GM23338 (cell line): ENCODE measurements around the gene GRM8. TPM values are rescaled to one million over a fixed set of nuclear protein-coding genes. Genes with fewer than 3 reads are reported as not detected.

Source experiments
- ATAC-seq: fragments of 200-7000 bp; cut with Tn5 transposase; 3 replicates; pipeline ENCODE4 v1.9.1; 2020
- DNase-seq: peaks from one replicate; pipeline ENCODE4 v3.0.0-alpha.2; 2015; ENCODE audit warnings: low spot score
- H2AFZ ChIP-seq: fragments of 200-600 bp; sonication (generic); 2 replicates; pipeline ENCODE4 v1.8.0; 2016; ENCODE audit warnings: antibody characterized with exemption, mild to moderate bottlenecking, moderate library complexity
- H3F3A ChIP-seq: fragments of 200-600 bp; sonication (generic); replicated peaks from 2 replicates; pipeline ENCODE4 v1.8.0; 2017; ENCODE audit warnings: antibody characterized with exemption, mixed run types, low read depth
- H3K27ac ChIP-seq: fragments of 200-600 bp; sonication (generic); 2 replicates; pipeline ENCODE4 v1.6.1; 2016; ENCODE audit warnings: low read depth
- H3K27me3 ChIP-seq: fragments of 200-600 bp; sonication (generic); 2 replicates; pipeline ENCODE4 v1.8.0; 2016; ENCODE audit warnings: mild to moderate bottlenecking, mixed run types, moderate library complexity; ENCODE audit not compliant: insufficient read depth
- H3K36me3 ChIP-seq: fragments of 200-600 bp; sonication (generic); 2 replicates; pipeline ENCODE4 v1.8.0; 2016; ENCODE audit warnings: mild to moderate bottlenecking; ENCODE audit not compliant: insufficient read depth
- H3K4me1 ChIP-seq: fragments of 200-600 bp; sonication (generic); 2 replicates; pipeline ENCODE4 v1.8.0; 2016; ENCODE audit warnings: mild to moderate bottlenecking, moderate library complexity; ENCODE audit not compliant: insufficient read depth
- H3K4me2 ChIP-seq: fragments of 200-600 bp; sonication (generic); 2 replicates; pipeline ENCODE4 v1.7.1; 2017; ENCODE audit warnings: mixed run types
- H3K4me3 ChIP-seq: fragments of 200-600 bp; sonication (generic); 2 replicates; pipeline ENCODE4 v1.6.1; 2016; ENCODE audit warnings: mixed run types
- H3K79me2 ChIP-seq: fragments of 200-600 bp; sonication (generic); replicated peaks from 2 replicates; pipeline ENCODE4 v1.8.0; 2017; ENCODE audit warnings: mild to moderate bottlenecking; ENCODE audit not compliant: insufficient read depth
- H3K9me2 ChIP-seq: fragments of 200-600 bp; sonication (generic); 2 replicates; pipeline ENCODE4 v1.8.0; 2017; ENCODE audit not compliant: insufficient read depth
- H4K20me1 ChIP-seq: fragments of 200-600 bp; sonication (generic); replicated peaks from 2 replicates; pipeline ENCODE4 v1.8.0; 2017; ENCODE audit warnings: mild to moderate bottlenecking; ENCODE audit not compliant: insufficient read depth
- H3K27ac Mint-ChIP-seq: 2 replicates; pipeline ENCODE4 v1.8.0; 2020; ENCODE audit warnings: inconsistent platforms, mild to moderate bottlenecking, moderate library complexity, mixed read lengths
- H3K27me3 Mint-ChIP-seq: 3 replicates; pipeline ENCODE4 v1.8.0; 2022; ENCODE audit warnings: low read depth, mild to moderate bottlenecking, moderate library complexity, mixed read lengths, inconsistent platforms; ENCODE audit not compliant: insufficient read depth, poor library complexity
- H3K36me3 Mint-ChIP-seq: 3 replicates; pipeline ENCODE4 v1.8.0; 2021; ENCODE audit warnings: low read depth, mild to moderate bottlenecking, inconsistent platforms, moderate library complexity, mixed read lengths
- H3K4me1 Mint-ChIP-seq: 3 replicates; pipeline ENCODE4 v1.8.0; 2020; ENCODE audit warnings: mild to moderate bottlenecking, inconsistent platforms, mixed read lengths
- H3K4me3 Mint-ChIP-seq: 3 replicates; pipeline ENCODE4 v1.8.0; 2021; ENCODE audit warnings: moderate library complexity, mild to moderate bottlenecking, inconsistent platforms, mixed read lengths
- H3K9me3 Mint-ChIP-seq: 3 replicates; pipeline ENCODE4 v1.8.0; 2020; ENCODE audit warnings: moderate library complexity, mild to moderate bottlenecking, inconsistent platforms, mixed read lengths
- CREB1 ChIP-seq: fragments of 250-450 bp; sonication (Bioruptor Pico); IDR thresholded peaks from 2 replicates; pipeline ENCODE4 v1.5.0; 2020; ENCODE audit warnings: low read depth, mild to moderate bottlenecking, moderate library complexity
- ETS1 ChIP-seq: IDR thresholded peaks from 2 replicates; pipeline ENCODE4 v1.6.1; 2016; ENCODE audit warnings: antibody characterized with exemption
- EZH2 ChIP-seq: fragments of 200-600 bp; sonication (generic); IDR thresholded peaks from one replicate; pipeline ENCODE4 v1.8.0; 2017; ENCODE audit warnings: antibody characterized with exemption, mild to moderate bottlenecking, low read depth; ENCODE audit not compliant: unreplicated experiment
- EZH2phosphoT487 ChIP-seq: fragments of 200-600 bp; sonication (generic); IDR thresholded peaks from one replicate; pipeline ENCODE4 v1.8.1; 2018; ENCODE audit warnings: antibody characterized with exemption; ENCODE audit not compliant: unreplicated experiment
- JUNB ChIP-seq: IDR thresholded peaks from one replicate; pipeline ENCODE4 v1.6.1; 2016; ENCODE audit warnings: antibody characterized with exemption; ENCODE audit not compliant: unreplicated experiment
- NANOG ChIP-seq: IDR thresholded peaks from 2 replicates; pipeline ENCODE4 v1.6.1; 2016; ENCODE audit warnings: antibody characterized with exemption, borderline replicate concordance
- POLR2AphosphoS5 ChIP-seq: IDR thresholded peaks from 2 replicates; pipeline ENCODE4 v1.6.1; 2016; ENCODE audit warnings: antibody characterized with exemption, low read depth
- REST ChIP-seq: IDR thresholded peaks from one replicate; pipeline ENCODE4 v1.6.1; 2018; ENCODE audit warnings: antibody characterized with exemption; ENCODE audit not compliant: unreplicated experiment
- STAT1 ChIP-seq: IDR thresholded peaks from one replicate; pipeline ENCODE4 v1.6.1; 2016; ENCODE audit warnings: antibody characterized with exemption; ENCODE audit not compliant: unreplicated experiment
- ZNF114 ChIP-seq: fragments of 250-450 bp; sonication (Bioruptor Pico); IDR thresholded peaks from 2 replicates; pipeline ENCODE4 v1.5.0; 2020; ENCODE audit warnings: mild to moderate bottlenecking, moderate library complexity
- ZNF331 ChIP-seq: fragments of 250-450 bp; sonication (Bioruptor Pico); IDR thresholded peaks from 2 replicates; pipeline ENCODE4 v1.5.0; 2020; ENCODE audit warnings: low read depth, mild to moderate bottlenecking, moderate library complexity
- polyA plus RNA-seq: library from polyadenylated mRNA; unstranded; fragments of >200 nt; fragmentation: Nextera tagmentation; extraction: Ambion mirVana; gene quantifications from 2 replicates; pipeline ENCODE4 v1.2.1, GENCODE V29; 2016
- total RNA-seq: library from RNA; depleted of rRNA; stranded (reverse); fragments of >200 nt; shearing (Covaris generic); gene quantifications from 2 replicates; pipeline ENCODE4 v1.2.3, GENCODE V29; 2014
- TF ChIP-seq, protein P1 (sequence below), 2 experiments: fragments of 200-600 bp in 1 of 2; sonication (generic) in 1 of 2; conservative IDR thresholded peaks; 2 replicates each; pipeline versions ENCODE4 v1.5.1 to v1.6.1; 2016 to 2017; ENCODE audit warnings: antibody characterized with exemption in 2 of 2, low read depth in 2 of 2, mild to moderate bottlenecking in 2 of 2, moderate library complexity in 1 of 2
- TF ChIP-seq, protein P2 (sequence below): fragments of 250-450 bp; sonication (Bioruptor Pico); IDR thresholded peaks from 2 replicates; pipeline ENCODE4 v1.5.0; 2020; ENCODE audit warnings: mild to moderate bottlenecking, moderate library complexity

Gene GRM8
- total and polyA plus RNA-seq, 2 experiments from 2014 or later: 1.9 to 6.6 TPM

- TF ChIP-seq EZH2 (no peak), EZH2phosphoT487 (no peak)
Observed at GRCh38 chr7:127207230-127207629, 45.5 kb downstream of the GRM8 start (continued).

DNA sequence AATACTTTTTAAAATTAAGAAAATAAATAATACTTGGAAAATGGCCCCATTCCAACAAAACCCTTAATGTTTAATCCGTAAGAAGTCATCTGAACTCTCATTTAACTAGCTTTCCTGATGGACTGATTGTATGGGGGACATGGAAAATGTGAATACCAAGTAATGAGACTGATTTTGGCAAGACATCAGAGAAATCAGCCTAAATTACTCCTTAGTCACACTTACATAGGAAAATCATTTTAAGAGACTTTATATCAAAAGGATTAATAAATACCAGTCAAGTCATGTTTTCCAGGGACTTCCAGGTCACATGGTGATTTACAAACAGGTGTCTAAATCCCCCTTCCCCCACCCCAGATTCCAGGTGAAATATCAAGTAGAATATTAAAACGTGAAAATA, 58.2 kb downstream of the GRM8 start:
- no peaks in the 10 kb centered on the region for H3K27me3 ChIP-seq
- no peaks in the 10 kb centered on the region for H3K9me3 Mint-ChIP-seq
- no peak overlapping the region for H2AFZ ChIP-seq
- TF ChIP-seq ZNF331 (CRISPR knock-in tag) (no peak), ZNF114 (CRISPR knock-in tag) (no peak), CREB1 (CRISPR knock-in tag) (no peak), POLR2AphosphoS5 (no peak), NANOG (no peak), JUNB (no peak), STAT1 (no peak), EZH2 (no peak), EZH2phosphoT487 (no peak), ETS1 (no peak), REST (no peak)
- TF ChIP-seq, protein P1, sequence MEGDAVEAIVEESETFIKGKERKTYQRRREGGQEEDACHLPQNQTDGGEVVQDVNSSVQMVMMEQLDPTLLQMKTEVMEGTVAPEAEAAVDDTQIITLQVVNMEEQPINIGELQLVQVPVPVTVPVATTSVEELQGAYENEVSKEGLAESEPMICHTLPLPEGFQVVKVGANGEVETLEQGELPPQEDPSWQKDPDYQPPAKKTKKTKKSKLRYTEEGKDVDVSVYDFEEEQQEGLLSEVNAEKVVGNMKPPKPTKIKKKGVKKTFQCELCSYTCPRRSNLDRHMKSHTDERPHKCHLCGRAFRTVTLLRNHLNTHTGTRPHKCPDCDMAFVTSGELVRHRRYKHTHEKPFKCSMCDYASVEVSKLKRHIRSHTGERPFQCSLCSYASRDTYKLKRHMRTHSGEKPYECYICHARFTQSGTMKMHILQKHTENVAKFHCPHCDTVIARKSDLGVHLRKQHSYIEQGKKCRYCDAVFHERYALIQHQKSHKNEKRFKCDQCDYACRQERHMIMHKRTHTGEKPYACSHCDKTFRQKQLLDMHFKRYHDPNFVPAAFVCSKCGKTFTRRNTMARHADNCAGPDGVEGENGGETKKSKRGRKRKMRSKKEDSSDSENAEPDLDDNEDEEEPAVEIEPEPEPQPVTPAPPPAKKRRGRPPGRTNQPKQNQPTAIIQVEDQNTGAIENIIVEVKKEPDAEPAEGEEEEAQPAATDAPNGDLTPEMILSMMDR (conservative IDR thresholded peaks at IDR 0.05; ENCODE audit: low read depth in 2 of 2): no peak
- TF ChIP-seq, protein P2, sequence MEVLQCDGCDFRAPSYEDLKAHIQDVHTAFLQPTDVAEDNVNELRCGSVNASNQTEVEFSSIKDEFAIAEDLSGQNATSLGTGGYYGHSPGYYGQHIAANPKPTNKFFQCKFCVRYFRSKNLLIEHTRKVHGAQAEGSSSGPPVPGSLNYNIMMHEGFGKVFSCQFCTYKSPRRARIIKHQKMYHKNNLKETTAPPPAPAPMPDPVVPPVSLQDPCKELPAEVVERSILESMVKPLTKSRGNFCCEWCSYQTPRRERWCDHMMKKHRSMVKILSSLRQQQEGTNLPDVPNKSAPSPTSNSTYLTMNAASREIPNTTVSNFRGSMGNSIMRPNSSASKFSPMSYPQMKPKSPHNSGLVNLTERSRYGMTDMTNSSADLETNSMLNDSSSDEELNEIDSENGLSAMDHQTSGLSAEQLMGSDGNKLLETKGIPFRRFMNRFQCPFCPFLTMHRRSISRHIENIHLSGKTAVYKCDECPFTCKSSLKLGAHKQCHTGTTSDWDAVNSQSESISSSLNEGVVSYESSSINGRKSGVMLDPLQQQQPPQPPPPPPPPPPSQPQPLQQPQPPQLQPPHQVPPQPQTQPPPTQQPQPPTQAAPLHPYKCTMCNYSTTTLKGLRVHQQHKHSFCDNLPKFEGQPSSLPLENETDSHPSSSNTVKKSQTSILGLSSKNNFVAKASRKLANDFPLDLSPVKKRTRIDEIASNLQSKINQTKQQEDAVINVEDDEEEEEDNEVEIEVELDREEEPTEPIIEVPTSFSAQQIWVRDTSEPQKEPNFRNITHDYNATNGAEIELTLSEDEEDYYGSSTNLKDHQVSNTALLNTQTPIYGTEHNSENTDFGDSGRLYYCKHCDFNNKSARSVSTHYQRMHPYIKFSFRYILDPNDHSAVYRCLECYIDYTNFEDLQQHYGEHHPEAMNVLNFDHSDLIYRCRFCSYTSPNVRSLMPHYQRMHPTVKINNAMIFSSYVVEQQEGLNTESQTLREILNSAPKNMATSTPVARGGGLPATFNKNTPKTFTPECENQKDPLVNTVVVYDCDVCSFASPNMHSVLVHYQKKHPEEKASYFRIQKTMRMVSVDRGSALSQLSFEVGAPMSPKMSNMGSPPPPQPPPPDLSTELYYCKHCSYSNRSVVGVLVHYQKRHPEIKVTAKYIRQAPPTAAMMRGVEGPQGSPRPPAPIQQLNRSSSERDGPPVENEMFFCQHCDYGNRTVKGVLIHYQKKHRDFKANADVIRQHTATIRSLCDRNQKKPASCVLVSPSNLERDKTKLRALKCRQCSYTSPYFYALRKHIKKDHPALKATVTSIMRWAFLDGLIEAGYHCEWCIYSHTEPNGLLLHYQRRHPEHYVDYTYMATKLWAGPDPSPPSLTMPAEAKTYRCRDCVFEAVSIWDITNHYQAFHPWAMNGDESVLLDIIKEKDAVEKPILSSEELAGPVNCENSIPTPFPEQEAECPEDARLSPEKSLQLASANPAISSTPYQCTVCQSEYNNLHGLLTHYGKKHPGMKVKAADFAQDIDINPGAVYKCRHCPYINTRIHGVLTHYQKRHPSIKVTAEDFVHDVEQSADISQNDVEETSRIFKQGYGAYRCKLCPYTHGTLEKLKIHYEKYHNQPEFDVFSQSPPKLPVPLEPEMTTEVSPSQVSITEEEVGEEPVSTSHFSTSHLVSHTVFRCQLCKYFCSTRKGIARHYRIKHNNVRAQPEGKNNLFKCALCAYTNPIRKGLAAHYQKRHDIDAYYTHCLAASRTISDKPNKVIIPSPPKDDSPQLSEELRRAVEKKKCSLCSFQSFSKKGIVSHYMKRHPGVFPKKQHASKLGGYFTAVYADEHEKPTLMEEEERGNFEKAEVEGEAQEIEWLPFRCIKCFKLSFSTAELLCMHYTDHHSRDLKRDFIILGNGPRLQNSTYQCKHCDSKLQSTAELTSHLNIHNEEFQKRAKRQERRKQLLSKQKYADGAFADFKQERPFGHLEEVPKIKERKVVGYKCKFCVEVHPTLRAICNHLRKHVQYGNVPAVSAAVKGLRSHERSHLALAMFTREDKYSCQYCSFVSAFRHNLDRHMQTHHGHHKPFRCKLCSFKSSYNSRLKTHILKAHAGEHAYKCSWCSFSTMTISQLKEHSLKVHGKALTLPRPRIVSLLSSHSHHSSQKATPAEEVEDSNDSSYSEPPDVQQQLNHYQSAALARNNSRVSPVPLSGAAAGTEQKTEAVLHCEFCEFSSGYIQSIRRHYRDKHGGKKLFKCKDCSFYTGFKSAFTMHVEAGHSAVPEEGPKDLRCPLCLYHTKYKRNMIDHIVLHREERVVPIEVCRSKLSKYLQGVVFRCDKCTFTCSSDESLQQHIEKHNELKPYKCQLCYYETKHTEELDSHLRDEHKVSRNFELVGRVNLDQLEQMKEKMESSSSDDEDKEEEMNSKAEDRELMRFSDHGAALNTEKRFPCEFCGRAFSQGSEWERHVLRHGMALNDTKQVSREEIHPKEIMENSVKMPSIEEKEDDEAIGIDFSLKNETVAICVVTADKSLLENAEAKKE: no peak
- no peak overlapping the region for H3K4me2 ChIP-seq
- no peak for ATAC-seq
- H3K4me1 ChIP-seq: peaks cover 6% of the 10 kb centered on the region; the same call in 1 of the 2 replicates
- no peak overlapping the region for H3K27ac ChIP-seq
- no peak overlapping the region for H3K4me3 Mint-ChIP-seq
- DNase-seq: no peak
- H3K79me2 ChIP-seq: no peaks in the 10 kb centered on the region
- H3K27ac Mint-ChIP-seq: no peak overlapping the region
- no peaks in the 10 kb centered on the region for H4K20me1 ChIP-seq
- no peaks in the 10 kb centered on the region for H3K36me3 ChIP-seq
- peaks cover 2% of the 10 kb centered on the region for H3K27me3 Mint-ChIP-seq
- no peak overlapping the region for H3K4me3 ChIP-seq
- peaks cover 14% of the 10 kb centered on the region for H3K4me1 Mint-ChIP-seq
- H3F3A ChIP-seq: no peaks in the 10 kb centered on the region
- no peaks in the 10 kb centered on the region for H3K36me3 Mint-ChIP-seq
- H3K9me2 ChIP-seq: no peaks in the 10 kb centered on the region
